Fibroblast of gingiva (primary cell): ENCODE measurements around the gene STMN1.
A peak's percentile ranks its signal among the peaks of the same experiment; 100 is the strongest.

Source experiments
- DNase-seq: peaks from one replicate; pipeline ENCODE4 v3.0.0-alpha.2; 2011; ENCODE audit warnings: low read depth

The STMN1 gene

GRCh38 chr1:25922056-25922970, 16.1 kb upstream of the STMN1 start:
- no peak for DNase-seq

- no peak for DNase-seq
Measured at GRCh38 chr1:25918615-25919014, 12.4 kb upstream of the STMN1 start.

- no peak for DNase-seq
Measured at GRCh38 chr1:25917996-25918395, 11.8 kb upstream of the STMN1 start.

GRCh38 chr1:25916460-25916859, 10.2 kb upstream of the STMN1 start:
- DNase-seq = no peak

- DNase-seq = no peak
Measured at GRCh38 chr1:25914074-25914995, 8.1 kb upstream of the STMN1 start.

GRCh38 chr1:25913206-25913605, 7.0 kb upstream of the STMN1 start:
- no peak for DNase-seq

- no peak for DNase-seq
Measured at GRCh38 chr1:25912076-25912831, 6.0 kb upstream of the STMN1 start.

GRCh38 chr1:25911162-25911561, 4.9 kb upstream of the STMN1 start:
- DNase-seq = no peak

- no peak for DNase-seq
Measured at GRCh38 chr1:25909040-25909439, 2.8 kb upstream of the STMN1 start.

- DNase-seq = no peak
Measured at GRCh38 chr1:25908161-25908560, 1.9 kb upstream of the STMN1 start.

GRCh38 chr1:25907601-25908000, 1.4 kb upstream of the STMN1 start:
- no peak for DNase-seq

GRCh38 chr1:25906644-25907300, 553 bp upstream of the STMN1 start:
- no peak for DNase-seq

GRCh38 chr1:25904943-25905679, 1.1 kb downstream of the STMN1 start:
- peak; percentile 83 for DNase-seq

- DNase-seq = no peak
Measured at GRCh38 chr1:25903986-25904385, 2.2 kb downstream of the STMN1 start.

- no peak for DNase-seq
Measured at GRCh38 chr1:25902462-25902861, 3.8 kb downstream of the STMN1 start.

GRCh38 chr1:25900219-25900618, 6.0 kb downstream of the STMN1 start:
- no peak for DNase-seq

- no peak for DNase-seq
Measured at GRCh38 chr1:25899792-25900191, 6.4 kb downstream of the STMN1 start.

- no peak for DNase-seq
Measured at GRCh38 chr1:25898223-25899015, 7.8 kb downstream of the STMN1 start.

GRCh38 chr1:25897754-25898153, 8.5 kb downstream of the STMN1 start:
- DNase-seq = no peak

GRCh38 chr1:25896266-25896665, 10.0 kb downstream of the STMN1 start:
- DNase-seq = no peak
